Smooth muscle cell (in vitro differentiated cells): Measurements from ENCODE around the gene PIP4K2A. TPM values are rescaled to one million over a fixed set of nuclear protein-coding genes. Genes with fewer than 3 reads are reported as not detected.

ENCODE experiments used
- DNase-seq: peaks from one replicate; lab custom pipeline; 2025; ENCODE audit not compliant: unreplicated experiment; lab: John Stamatoyannopoulos, UW
- H2AFZ ChIP-seq: fragments of 200-600 bp; sonication (generic); 2 replicates; pipeline ENCODE4 v1.6.0; 2016; ENCODE audit warnings: antibody characterized with exemption, low read depth, mild to moderate bottlenecking
- H3F3A ChIP-seq: fragments of 200-600 bp; sonication (generic); 2 replicates; pipeline ENCODE4 v1.6.0; 2017; ENCODE audit warnings: antibody characterized with exemption, low read depth
- H3K27ac ChIP-seq: fragments of 200-600 bp; sonication (generic); 2 replicates; pipeline ENCODE4 v1.5.1; 2016; ENCODE audit warnings: low read depth, mild to moderate bottlenecking
- H3K27me3 ChIP-seq: fragments of 200-600 bp; sonication (generic); 2 replicates; pipeline ENCODE4 v1.6.1; 2016; ENCODE audit warnings: low read depth, mild to moderate bottlenecking
- H3K36me3 ChIP-seq: fragments of 200-600 bp; sonication (generic); 2 replicates; pipeline ENCODE4 v1.5.1; 2016; ENCODE audit warnings: low read depth
- H3K4me1 ChIP-seq: fragments of 200-600 bp; sonication (generic); 2 replicates; pipeline ENCODE4 v1.5.1; 2016; ENCODE audit warnings: low read depth
- H3K4me2 ChIP-seq: fragments of 200-600 bp; sonication (generic); 2 replicates; pipeline ENCODE4 v1.6.0; 2016; ENCODE audit warnings: mild to moderate bottlenecking
- H3K4me3 ChIP-seq: fragments of 200-600 bp; sonication (generic); 2 replicates; pipeline ENCODE4 v1.5.1; 2016; ENCODE audit warnings: mild to moderate bottlenecking
- H3K79me2 ChIP-seq: fragments of 200-600 bp; sonication (generic); 2 replicates; pipeline ENCODE4 v1.6.0; 2016; ENCODE audit warnings: low read depth, mild to moderate bottlenecking
- H3K9ac ChIP-seq: fragments of 200-600 bp; sonication (generic); 2 replicates; pipeline ENCODE4 v1.6.0; 2016; ENCODE audit warnings: low read depth
- H3K9me3 ChIP-seq: fragments of 200-600 bp; sonication (generic); replicated peaks from 2 replicates; pipeline ENCODE4 v1.5.1; 2016; ENCODE audit warnings: low read depth
- H4K20me1 ChIP-seq: fragments of 200-600 bp; sonication (generic); 2 replicates; pipeline ENCODE4 v1.6.0; 2016; ENCODE audit warnings: low read depth
- WGBS: methylation state at CpG from one replicate; pipeline ENCODE4 v1.1.7; 2016; ENCODE audit warnings: low lambda C conversion rate; 5-methylcytosine and 5-hydroxymethylcytosine counted together
- polyA plus RNA-seq: library from polyadenylated mRNA; unstranded; fragments of >200 nt; fragmentation: Nextera tagmentation; extraction: Ambion mirVana; gene quantifications from 2 replicates; pipeline ENCODE4 v1.2.1, GENCODE V29; 2016
- total RNA-seq: library from RNA; depleted of rRNA; stranded (reverse); fragments of >200 nt; gene quantifications from 2 replicates; pipeline ENCODE4 v1.2.3, GENCODE V29; 2014
- TF ChIP-seq, protein P1 (sequence below): fragments of 200-600 bp; sonication (generic); IDR thresholded peaks from 2 replicates; pipeline ENCODE4 v1.5.1; 2017; ENCODE audit warnings: borderline replicate concordance, mild to moderate bottlenecking, antibody characterized with exemption; ENCODE audit not compliant: insufficient read depth, poor library complexity, severe bottlenecking

The PIP4K2A gene
- total and polyA plus RNA-seq, 2 experiments from 2014 or later: 7.5 to 8.9 TPM

DNA sequence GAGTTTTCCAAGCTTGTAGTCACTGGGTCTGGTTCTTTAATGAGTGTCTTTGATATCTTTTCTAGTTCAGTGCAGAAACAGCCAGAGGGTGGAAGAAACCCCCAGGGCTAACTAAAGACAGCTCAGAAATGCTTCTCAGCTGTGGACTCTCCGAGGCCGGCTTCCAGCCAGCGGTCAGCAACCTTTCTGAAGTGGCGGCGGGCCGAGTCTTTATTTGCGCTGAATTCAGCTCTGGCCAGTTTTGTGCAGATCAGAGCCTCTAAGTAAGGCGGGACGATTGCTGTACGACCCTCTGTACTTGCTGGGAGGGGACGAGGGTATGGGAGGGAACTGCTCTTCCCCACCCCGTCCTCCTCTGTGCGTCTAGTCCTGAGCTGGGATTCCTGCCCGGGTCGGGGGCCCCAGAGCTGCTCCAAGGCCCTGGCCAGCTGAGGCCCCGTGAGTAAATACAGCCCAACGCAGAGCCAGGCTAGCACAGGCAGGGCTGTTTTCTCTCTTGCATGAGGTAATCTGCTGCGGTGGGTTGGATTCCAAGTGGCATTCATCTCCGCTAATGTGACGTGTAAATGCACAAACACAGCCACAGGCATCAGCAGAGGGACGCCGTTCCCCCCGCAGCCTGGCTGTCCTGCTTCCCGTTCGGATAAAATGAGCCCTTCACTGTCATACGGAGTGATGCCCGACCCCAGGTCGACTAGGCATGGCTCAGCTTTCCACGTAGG lies 159.8 kb downstream of the PIP4K2A start:
- Histone ChIP-seq H3K9ac (peak overlapping the region; percentile 78), H4K20me1 (no peaks in the 10 kb centered on the region), H3K36me3 (no peaks in the 10 kb centered on the region), H2AFZ (peak overlapping the region; percentile 36), H3K4me1 (peaks cover 34% of the 10 kb centered on the region), H3K27ac (peak overlapping the region; percentile 90), H3K4me3 (peak overlapping the region; percentile 26), H3K4me2 (peak overlapping the region; percentile 82), H3K9me3 (no peaks in the 10 kb centered on the region), H3K79me2 (no peaks in the 10 kb centered on the region), H3F3A (peaks cover 4% of the 10 kb centered on the region), H3K27me3 (no peaks in the 10 kb centered on the region)
- 23% methylated on average over 29 of the region's 29 CpGs for WGBS
- peak; percentile 25 for DNase-seq
- TF ChIP-seq, protein P1, sequence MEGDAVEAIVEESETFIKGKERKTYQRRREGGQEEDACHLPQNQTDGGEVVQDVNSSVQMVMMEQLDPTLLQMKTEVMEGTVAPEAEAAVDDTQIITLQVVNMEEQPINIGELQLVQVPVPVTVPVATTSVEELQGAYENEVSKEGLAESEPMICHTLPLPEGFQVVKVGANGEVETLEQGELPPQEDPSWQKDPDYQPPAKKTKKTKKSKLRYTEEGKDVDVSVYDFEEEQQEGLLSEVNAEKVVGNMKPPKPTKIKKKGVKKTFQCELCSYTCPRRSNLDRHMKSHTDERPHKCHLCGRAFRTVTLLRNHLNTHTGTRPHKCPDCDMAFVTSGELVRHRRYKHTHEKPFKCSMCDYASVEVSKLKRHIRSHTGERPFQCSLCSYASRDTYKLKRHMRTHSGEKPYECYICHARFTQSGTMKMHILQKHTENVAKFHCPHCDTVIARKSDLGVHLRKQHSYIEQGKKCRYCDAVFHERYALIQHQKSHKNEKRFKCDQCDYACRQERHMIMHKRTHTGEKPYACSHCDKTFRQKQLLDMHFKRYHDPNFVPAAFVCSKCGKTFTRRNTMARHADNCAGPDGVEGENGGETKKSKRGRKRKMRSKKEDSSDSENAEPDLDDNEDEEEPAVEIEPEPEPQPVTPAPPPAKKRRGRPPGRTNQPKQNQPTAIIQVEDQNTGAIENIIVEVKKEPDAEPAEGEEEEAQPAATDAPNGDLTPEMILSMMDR: no peak

DNA sequence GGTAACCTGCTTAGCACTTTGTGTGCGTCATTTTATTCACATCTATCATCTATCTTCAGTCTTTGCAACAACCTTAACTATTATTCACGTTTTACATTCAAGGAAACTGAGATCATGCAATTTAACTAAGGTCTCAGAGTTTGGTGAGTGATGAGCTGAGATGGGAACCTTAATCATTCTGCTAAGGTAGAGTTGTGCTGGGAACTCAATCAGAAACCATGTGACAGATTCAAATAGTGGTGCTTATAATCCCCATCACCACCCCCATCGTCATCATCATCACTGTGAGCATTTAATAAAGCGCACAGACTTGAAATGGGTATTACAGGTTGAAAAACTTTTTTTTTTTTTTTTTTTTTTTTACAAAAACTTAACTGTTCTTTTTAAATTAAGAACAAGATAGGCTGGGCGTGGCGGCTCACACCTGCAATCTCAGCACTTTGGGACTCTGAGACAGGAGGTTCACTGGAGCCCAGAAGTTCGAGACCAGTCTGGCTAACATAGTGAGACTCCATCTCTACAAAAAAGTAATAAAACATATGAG lies 160.9 kb downstream of the PIP4K2A start:
- Histone ChIP-seq H3K27me3 (no peaks in the 10 kb centered on the region), H3K4me2 (peak overlapping the region; percentile 82), H3K79me2 (no peaks in the 10 kb centered on the region), H2AFZ (no peak overlapping the region), H3F3A (peaks cover 4% of the 10 kb centered on the region), H3K4me1 (peaks cover 34% of the 10 kb centered on the region), H3K36me3 (no peaks in the 10 kb centered on the region), H3K9ac (no peak overlapping the region), H3K4me3 (no peak overlapping the region), H3K27ac (peak overlapping the region; percentile 90), H4K20me1 (no peaks in the 10 kb centered on the region), H3K9me3 (no peaks in the 10 kb centered on the region)
- TF ChIP-seq, protein P1: no peak
- 92% methylated on average over 7 of the region's 7 CpGs for WGBS
- no peak for DNase-seq

DNA sequence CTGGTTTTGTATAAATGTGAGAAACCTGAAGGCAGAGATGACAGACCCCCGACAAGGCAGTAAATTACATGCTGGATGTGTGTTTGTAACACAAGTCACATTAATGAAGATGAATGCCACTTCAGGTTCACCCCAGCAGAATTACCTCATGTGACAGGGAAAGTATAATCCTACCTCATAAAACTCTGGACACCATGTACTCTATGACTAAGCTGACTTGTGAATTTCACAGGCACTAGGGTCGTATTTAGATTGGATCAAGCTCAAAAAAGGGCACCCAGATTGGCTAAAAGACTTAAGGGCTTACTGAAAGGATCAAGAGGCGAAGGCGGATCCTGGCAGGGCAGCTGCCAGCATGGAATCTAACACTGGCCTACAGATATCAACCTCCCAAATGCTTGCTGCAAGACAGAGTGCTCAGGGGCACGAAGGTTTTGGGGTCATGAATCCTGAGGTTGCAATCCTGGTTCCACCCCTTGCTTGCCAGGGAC lies 161.4 kb downstream of the PIP4K2A start:
- Histone ChIP-seq H3K4me3 (no peak overlapping the region), H2AFZ (no peak overlapping the region), H4K20me1 (no peaks in the 10 kb centered on the region), H3K79me2 (no peaks in the 10 kb centered on the region), H3K27me3 (no peaks in the 10 kb centered on the region), H3K36me3 (no peaks in the 10 kb centered on the region), H3K4me2 (no peak overlapping the region), H3K4me1 (peaks cover 34% of the 10 kb centered on the region), H3K9ac (no peak overlapping the region), H3K9me3 (no peaks in the 10 kb centered on the region), H3K27ac (no peak overlapping the region), H3F3A (peaks cover 4% of the 10 kb centered on the region)
- DNase-seq: no peak
- TF ChIP-seq, protein P1: no peak
- WGBS: 22% methylated on average over 5 of the region's 5 CpGs
